ENCODE data around the gene FAAP24. TPM values are rescaled to one million over a fixed set of nuclear protein-coding genes. Genes with fewer than 3 reads are reported as not detected.

Gene FAAP24
- 7.3 and 8.4 TPM in 2 replicates for total RNA-seq (2022)
- Bru-seq, nascent RNA: percentile 57 among the genes with signal in this experiment
- percentile 61 among the genes with signal in this experiment for BruChase-seq, experiment 1, labeled RNA remaining after a 6-hour chase
- BruChase-seq, experiment 2, labeled RNA remaining after a 2-hour chase: percentile 62 among the genes with signal in this experiment
- long read RNA-seq, transcript FAAP24-202 (5 exons, 2,298 nt): major isoform, 10 of 11 reads
- long read RNA-seq, partial matches to known transcripts: 0 of 11 reads
- long read RNA-seq, other reads (novel, unspliced or antisense): 1 of 11 reads

GRCh38 chr19:32971715-32972540, at the start of gene FAAP24, which contains the start of gene CEP89:
Gene FAAP24, plus strand, starts transcription at chr19:32972242. Its CDS starts 955 bp downstream, at chr19:32973197.
Gene CEP89, minus strand, starts transcription at chr19:32971958. Its CDS starts 84 bp downstream, at chr19:32971874.
- no peak for TF ChIP-seq CTCF (IDR thresholded peaks at IDR 0.05; ENCODE audit: unreplicated experiment)
- Mint-ChIP-seq H3K4me1 (ENCODE audit: low read depth, unreplicated experiment) (no peaks in the 10 kb centered on the region), H3K27ac (ENCODE audit: unreplicated experiment) (peak within 1 kb of the TSS; percentile 98), H3K27me3 (ENCODE audit: unreplicated experiment) (no peaks in the 10 kb centered on the region), H3K9me3 (ENCODE audit: low read depth, unreplicated experiment) (no peaks in the 10 kb centered on the region), H3K36me3 (ENCODE audit: insufficient read depth, unreplicated experiment) (peaks cover 59% of the 10 kb centered on the region), H3K4me3 (ENCODE audit: low read depth, unreplicated experiment) (peak within 1 kb of the TSS; percentile 91)
- DNase-seq: peak; percentile 99
- CTCF ChIA-PET: interaction anchor here (0.7 to 0.9 kb wide), 6 partner anchors 10 to 1430 kb away, joined by 3 to 8 read pairs (median 4); no protein-coding TSS in a partner anchor
- intact Hi-C loops (cut with micrococcal nuclease; ENCODE audit: unreplicated experiment): no loop called here
- BruUV-seq (replicated peaks): no TSS peak

GRCh38 chr19:32924200-32924599, 47.8 kb upstream of the FAAP24 start:
- H3K36me3 Mint-ChIP-seq (ENCODE audit: insufficient read depth, unreplicated experiment): peaks cover 6% of the 10 kb centered on the region
- no peaks in the 10 kb centered on the region for H3K27me3 Mint-ChIP-seq (ENCODE audit: unreplicated experiment)
- peaks cover 7% of the 10 kb centered on the region for H3K9me3 Mint-ChIP-seq (ENCODE audit: low read depth, unreplicated experiment)
- no peak overlapping the region for H3K27ac Mint-ChIP-seq (ENCODE audit: unreplicated experiment)
- CTCF ChIA-PET: no interaction called here
- H3K4me3 Mint-ChIP-seq (ENCODE audit: low read depth, unreplicated experiment): no peak overlapping the region
- no TSS peak for BruUV-seq (replicated peaks)
- TF ChIP-seq CTCF (IDR thresholded peaks at IDR 0.05; ENCODE audit: unreplicated experiment): no peak
- DNase-seq: no peak
- H3K4me1 Mint-ChIP-seq (ENCODE audit: low read depth, unreplicated experiment): peaks cover 12% of the 10 kb centered on the region
- intact Hi-C loops (cut with micrococcal nuclease; ENCODE audit: unreplicated experiment): no loop called here

GRCh38 chr19:32928806-32929205, 43.2 kb upstream of the FAAP24 start:
- H3K27ac Mint-ChIP-seq (ENCODE audit: unreplicated experiment): no peak overlapping the region
- TF ChIP-seq CTCF (IDR thresholded peaks at IDR 0.05; ENCODE audit: unreplicated experiment): no peak
- peaks cover 12% of the 10 kb centered on the region for H3K4me1 Mint-ChIP-seq (ENCODE audit: low read depth, unreplicated experiment)
- DNase-seq: no peak
- CTCF ChIA-PET: no interaction called here
- H3K27me3 Mint-ChIP-seq (ENCODE audit: unreplicated experiment): no peaks in the 10 kb centered on the region
- H3K9me3 Mint-ChIP-seq (ENCODE audit: low read depth, unreplicated experiment): peaks cover 7% of the 10 kb centered on the region
- no peak overlapping the region for H3K4me3 Mint-ChIP-seq (ENCODE audit: low read depth, unreplicated experiment)
- peaks cover 11% of the 10 kb centered on the region for H3K36me3 Mint-ChIP-seq (ENCODE audit: insufficient read depth, unreplicated experiment)
- no TSS peak for BruUV-seq (replicated peaks)
- intact Hi-C loops (cut with micrococcal nuclease; ENCODE audit: unreplicated experiment): no loop called here

GRCh38 chr19:32930567-32930966, 41.5 kb upstream of the FAAP24 start:
- intact Hi-C loops (cut with micrococcal nuclease; ENCODE audit: unreplicated experiment): no loop called here
- no peak for DNase-seq
- Mint-ChIP-seq H3K9me3 (ENCODE audit: low read depth, unreplicated experiment) (peaks cover 7% of the 10 kb centered on the region), H3K4me3 (ENCODE audit: low read depth, unreplicated experiment) (no peak overlapping the region), H3K27ac (ENCODE audit: unreplicated experiment) (no peak overlapping the region), H3K27me3 (ENCODE audit: unreplicated experiment) (no peaks in the 10 kb centered on the region), H3K36me3 (ENCODE audit: insufficient read depth, unreplicated experiment) (peaks cover 11% of the 10 kb centered on the region), H3K4me1 (ENCODE audit: low read depth, unreplicated experiment) (peaks cover 12% of the 10 kb centered on the region)
- CTCF ChIA-PET: interaction anchor here (0.6 to 1.2 kb wide), 2 partner anchors 34 to 36 kb away, joined by 3 to 10 read pairs; no protein-coding TSS in a partner anchor
- BruUV-seq (replicated peaks): no TSS peak
- TF ChIP-seq CTCF (IDR thresholded peaks at IDR 0.05; ENCODE audit: unreplicated experiment): no peak

Data from Calu3 (cell line).